A204.1 (cell line): Measurements from ENCODE around the gene TAB2.

Experiments
- FAIRE-seq: peaks from 2 replicates; lab custom pipeline; 2012; peaks lifted over from hg19 to GRCh38; lab: Jason Lieb, UNC

TAB2 gene

GRCh38 chr6:149414821-149415220 lies 97.3 kb downstream of the TAB2 start:
- no peak for FAIRE-seq

GRCh38 chr6:149419696-149420404 lies 102.3 kb downstream of the TAB2 start:
- no peak for FAIRE-seq

- no peak for FAIRE-seq
These were observed 103.6 kb downstream of the TAB2 start for GRCh38 chr6:149421132-149421531.

- no peak for FAIRE-seq
These were observed 105.1 kb downstream of the TAB2 start for GRCh38 chr6:149422581-149422980.

- FAIRE-seq = no peak
These were observed 106.5 kb downstream of the TAB2 start for GRCh38 chr6:149423964-149424440.

- FAIRE-seq = no peak
These were observed 107.7 kb downstream of the TAB2 start for GRCh38 chr6:149425224-149425623.

- no peak for FAIRE-seq
These were observed 108.2 kb downstream of the TAB2 start for GRCh38 chr6:149425754-149426153.

- FAIRE-seq = no peak
These were observed 111.1 kb downstream of the TAB2 start for GRCh38 chr6:149428606-149429005.

GRCh38 chr6:149429427-149430360 lies 112.2 kb downstream of the TAB2 start:
- no peak for FAIRE-seq

- no peak for FAIRE-seq
These were observed 114.6 kb downstream of the TAB2 start for GRCh38 chr6:149431905-149432775.

- FAIRE-seq = no peak
These were observed 115.9 kb downstream of the TAB2 start for GRCh38 chr6:149433405-149433804.

- FAIRE-seq = no peak
These were observed 116.4 kb downstream of the TAB2 start for GRCh38 chr6:149433881-149434280.

- no peak for FAIRE-seq
These were observed 118.5 kb downstream of the TAB2 start for GRCh38 chr6:149435919-149436586.

GRCh38 chr6:149436647-149437046 lies 119.1 kb downstream of the TAB2 start:
- no peak for FAIRE-seq

- no peak for FAIRE-seq
These were observed 119.7 kb downstream of the TAB2 start for GRCh38 chr6:149437212-149437611.

- FAIRE-seq = no peak
These were observed 121.3 kb downstream of the TAB2 start for GRCh38 chr6:149438855-149439254.

GRCh38 chr6:149439626-149440025 lies 122.1 kb downstream of the TAB2 start:
- no peak for FAIRE-seq

GRCh38 chr6:149440735-149441671 lies 123.5 kb downstream of the TAB2 start:
- FAIRE-seq = no peak

- FAIRE-seq = no peak
These were observed 124.2 kb downstream of the TAB2 start for GRCh38 chr6:149441740-149442139.

- FAIRE-seq = no peak
These were observed 126.1 kb downstream of the TAB2 start for GRCh38 chr6:149443411-149444181.
